ENCODE results near the gene ABCB6.
A peak's percentile ranks its signal among the peaks of the same experiment; 100 is the strongest.

The ABCB6 gene

GRCh38 chr2:219219784-219220532, 1.2 kb upstream of the ABCB6 start:
- no peak for TF ChIP-seq CTCF (IDR thresholded peaks at IDR 0.05; ENCODE audit: insufficient read depth, low read depth, low read length, missing control alignments)
- no peak for DNase-seq (ENCODE audit: low read depth)

GRCh38 chr2:219218217-219218731, 484 bp downstream of the ABCB6 start:
- TF ChIP-seq CTCF (IDR thresholded peaks at IDR 0.05; ENCODE audit: insufficient read depth, low read depth, low read length, missing control alignments) = no peak

More at GRCh38 chr2:219219784-219220532, 1.2 kb upstream of the ABCB6 start:
- H3K4me3 ChIP-seq (ENCODE audit: low read length) = no peak overlapping the region

GRCh38 chr2:219216535-219216915, 2.2 kb downstream of the ABCB6 start:
- no peak for DNase-seq (ENCODE audit: low read depth)
- no peak for TF ChIP-seq CTCF (IDR thresholded peaks at IDR 0.05; ENCODE audit: insufficient read depth, low read depth, low read length, missing control alignments)
- no peak overlapping the region for H3K4me3 ChIP-seq (ENCODE audit: low read length)

More at GRCh38 chr2:219218217-219218731, 484 bp downstream of the ABCB6 start:
- DNase-seq (ENCODE audit: low read depth) = peak; percentile 75
- H3K4me3 ChIP-seq (ENCODE audit: low read length) = peak overlapping the region; percentile 70

GRCh38 chr2:219215871-219216534, 2.8 kb downstream of the ABCB6 start:
- peak; percentile 16 for DNase-seq (ENCODE audit: low read depth)
- no peak overlapping the region for H3K4me3 ChIP-seq (ENCODE audit: low read length)
- no peak for TF ChIP-seq CTCF (IDR thresholded peaks at IDR 0.05; ENCODE audit: insufficient read depth, low read depth, low read length, missing control alignments)

GRCh38 chr2:219214786-219215185, 4.0 kb downstream of the ABCB6 start:
- TF ChIP-seq CTCF (IDR thresholded peaks at IDR 0.05; ENCODE audit: insufficient read depth, low read depth, low read length, missing control alignments) = no peak
- no peak for DNase-seq (ENCODE audit: low read depth)
- no peak overlapping the region for H3K4me3 ChIP-seq (ENCODE audit: low read length)

- DNase-seq (ENCODE audit: low read depth) = no peak
Measured at GRCh38 chr2:219214141-219214540, 4.6 kb downstream of the ABCB6 start.

More at GRCh38 chr2:219214141-219214540, 4.6 kb downstream of the ABCB6 start:
- TF ChIP-seq CTCF (IDR thresholded peaks at IDR 0.05; ENCODE audit: insufficient read depth, low read depth, low read length, missing control alignments) = no peak
- H3K4me3 ChIP-seq (ENCODE audit: low read length) = no peak overlapping the region

Data from epithelial cell of esophagus (primary cell).